PC-9 (cell line): ENCODE measurements around the gene ALOXE3.

ENCODE experiments used
- EZH2 ChIP-seq: fragments of 200-600 bp; sonication (generic); IDR thresholded peaks from 2 replicates; pipeline ENCODE4 v1.8.0; 2017; ENCODE audit warnings: antibody characterized with exemption, low read depth
- TF ChIP-seq, protein P1 (sequence below): fragments of 200-600 bp; sonication (generic); conservative IDR thresholded peaks from 2 replicates; pipeline ENCODE4 v1.6.1; 2017; ENCODE audit warnings: mixed run types, antibody characterized with exemption, mild to moderate bottlenecking, moderate library complexity

DNA sequence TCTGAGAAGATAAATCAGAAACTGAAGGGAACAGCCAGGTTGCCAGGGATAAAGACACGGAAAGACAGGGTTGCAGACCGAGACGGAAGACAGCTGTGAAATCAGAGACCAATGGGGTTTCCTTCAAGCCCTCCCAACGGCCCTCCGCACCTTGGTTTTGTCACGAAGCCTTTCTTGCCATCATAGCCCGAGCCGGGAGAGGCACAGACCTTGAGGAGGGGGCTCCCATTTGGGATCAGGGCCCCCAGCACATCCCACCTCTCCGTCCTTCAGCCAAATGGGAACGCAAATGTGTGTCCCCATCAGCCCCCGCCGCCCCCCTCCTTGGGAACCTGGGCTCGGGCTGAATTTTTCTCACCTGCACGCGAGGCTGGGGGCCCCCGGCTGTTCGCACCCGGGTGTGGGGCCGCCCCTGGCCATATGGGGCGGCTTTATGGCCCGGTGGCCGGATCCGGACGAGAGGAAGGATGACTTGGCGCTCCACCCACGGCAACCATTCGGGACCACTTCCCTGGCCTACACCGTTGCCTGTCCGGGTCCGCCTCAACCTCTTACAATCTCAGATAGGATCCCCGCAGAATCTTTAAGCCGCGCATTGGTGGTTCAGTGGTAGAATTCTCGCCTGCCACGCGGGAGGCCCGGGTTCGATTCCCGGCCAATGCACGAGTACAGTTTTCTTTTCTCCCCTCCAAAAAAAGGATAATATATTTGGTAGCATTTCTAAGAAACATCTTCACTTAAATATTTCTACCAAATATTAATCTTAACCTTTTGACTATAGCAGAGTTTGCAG is 7.0 kb upstream of the ALOXE3 start:
- TF ChIP-seq, protein P1, sequence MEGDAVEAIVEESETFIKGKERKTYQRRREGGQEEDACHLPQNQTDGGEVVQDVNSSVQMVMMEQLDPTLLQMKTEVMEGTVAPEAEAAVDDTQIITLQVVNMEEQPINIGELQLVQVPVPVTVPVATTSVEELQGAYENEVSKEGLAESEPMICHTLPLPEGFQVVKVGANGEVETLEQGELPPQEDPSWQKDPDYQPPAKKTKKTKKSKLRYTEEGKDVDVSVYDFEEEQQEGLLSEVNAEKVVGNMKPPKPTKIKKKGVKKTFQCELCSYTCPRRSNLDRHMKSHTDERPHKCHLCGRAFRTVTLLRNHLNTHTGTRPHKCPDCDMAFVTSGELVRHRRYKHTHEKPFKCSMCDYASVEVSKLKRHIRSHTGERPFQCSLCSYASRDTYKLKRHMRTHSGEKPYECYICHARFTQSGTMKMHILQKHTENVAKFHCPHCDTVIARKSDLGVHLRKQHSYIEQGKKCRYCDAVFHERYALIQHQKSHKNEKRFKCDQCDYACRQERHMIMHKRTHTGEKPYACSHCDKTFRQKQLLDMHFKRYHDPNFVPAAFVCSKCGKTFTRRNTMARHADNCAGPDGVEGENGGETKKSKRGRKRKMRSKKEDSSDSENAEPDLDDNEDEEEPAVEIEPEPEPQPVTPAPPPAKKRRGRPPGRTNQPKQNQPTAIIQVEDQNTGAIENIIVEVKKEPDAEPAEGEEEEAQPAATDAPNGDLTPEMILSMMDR: no peak
- no peak for TF ChIP-seq EZH2
